NB4 (cell line): Measurements from ENCODE around the gene SERPINA6.

Source experiments
- MYC ChIP-seq: IDR thresholded peaks from 2 replicates; pipeline ENCODE4 v1.6.1; 2011; ENCODE audit warnings: low read depth, low read length
- POLR2A ChIP-seq: IDR thresholded peaks from 2 replicates; pipeline ENCODE4 v1.6.1; 2011; ENCODE audit warnings: mild to moderate bottlenecking; ENCODE audit not compliant: insufficient read length; ENCODE audit errors: extremely low read depth
- TF ChIP-seq, protein P1 (sequence below): IDR thresholded peaks from one replicate; pipeline ENCODE4 v1.5.1; 2012; ENCODE audit warnings: low read depth, low read length
- TF ChIP-seq, protein P2 (sequence below): IDR thresholded peaks from 2 replicates; pipeline ENCODE4 v1.6.1; 2011; ENCODE audit warnings: low read depth, low read length

- TF ChIP-seq, protein P1, sequence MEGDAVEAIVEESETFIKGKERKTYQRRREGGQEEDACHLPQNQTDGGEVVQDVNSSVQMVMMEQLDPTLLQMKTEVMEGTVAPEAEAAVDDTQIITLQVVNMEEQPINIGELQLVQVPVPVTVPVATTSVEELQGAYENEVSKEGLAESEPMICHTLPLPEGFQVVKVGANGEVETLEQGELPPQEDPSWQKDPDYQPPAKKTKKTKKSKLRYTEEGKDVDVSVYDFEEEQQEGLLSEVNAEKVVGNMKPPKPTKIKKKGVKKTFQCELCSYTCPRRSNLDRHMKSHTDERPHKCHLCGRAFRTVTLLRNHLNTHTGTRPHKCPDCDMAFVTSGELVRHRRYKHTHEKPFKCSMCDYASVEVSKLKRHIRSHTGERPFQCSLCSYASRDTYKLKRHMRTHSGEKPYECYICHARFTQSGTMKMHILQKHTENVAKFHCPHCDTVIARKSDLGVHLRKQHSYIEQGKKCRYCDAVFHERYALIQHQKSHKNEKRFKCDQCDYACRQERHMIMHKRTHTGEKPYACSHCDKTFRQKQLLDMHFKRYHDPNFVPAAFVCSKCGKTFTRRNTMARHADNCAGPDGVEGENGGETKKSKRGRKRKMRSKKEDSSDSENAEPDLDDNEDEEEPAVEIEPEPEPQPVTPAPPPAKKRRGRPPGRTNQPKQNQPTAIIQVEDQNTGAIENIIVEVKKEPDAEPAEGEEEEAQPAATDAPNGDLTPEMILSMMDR: no peak
- TF ChIP-seq, protein P2, sequence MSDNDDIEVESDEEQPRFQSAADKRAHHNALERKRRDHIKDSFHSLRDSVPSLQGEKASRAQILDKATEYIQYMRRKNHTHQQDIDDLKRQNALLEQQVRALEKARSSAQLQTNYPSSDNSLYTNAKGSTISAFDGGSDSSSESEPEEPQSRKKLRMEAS: no peak
- no peak for TF ChIP-seq POLR2A
- no peak for TF ChIP-seq MYC
Measured at GRCh38 chr14:94316692-94317091, 6.4 kb downstream of the SERPINA6 start.
